SK-N-SH (cell line): ENCODE data around the gene LRRC8C. TPM values are rescaled to one million over a fixed set of nuclear protein-coding genes. Genes with fewer than 3 reads are reported as not detected.

Experiments used
- CTCF ChIA-PET: fragments of 300-600, 350-600 bp; formaldehyde crosslinking; extraction: SDS; loops from one replicate; lab custom pipeline; 2021; lab: Yijun Ruan, JAX
- POLR2A ChIA-PET: fragments of 350-600 bp; sonication (Branson Sonifier 250); formaldehyde crosslinking; extraction: SDS; loops from one replicate; lab custom pipeline; 2020; ENCODE audit warnings: antibody characterized with exemption, inconsistent platforms; lab: Yijun Ruan, JAX
- DNase-seq: peaks from one replicate; pipeline ENCODE4 v3.0.0; 2012
- H2AFZ ChIP-seq: fragments of 200-600 bp; sonication (generic); 2 replicates; pipeline ENCODE4 v1.8.1; 2016; ENCODE audit warnings: antibody characterized with exemption, mild to moderate bottlenecking, low read depth
- H3F3A ChIP-seq: fragments of 200-600 bp; sonication (generic); replicated peaks from 2 replicates; pipeline ENCODE3; 2016; ENCODE audit warnings: antibody characterized with exemption, mild to moderate bottlenecking; ENCODE audit not compliant: insufficient read depth
- H3K27ac ChIP-seq, 2 experiments: fragments of 200-500 bp in 1 of 2; fragments of 200-600 bp in 1 of 2; sonication (Bioruptor generic) in 1 of 2; sonication (generic), shearing (Covaris generic) in 1 of 2; 2 replicates each; pipeline versions ENCODE4 v1.5.1 to v1.6.1; 2014 to 2016; ENCODE audit warnings: low read depth in 2 of 2, inconsistent platforms in 1 of 2, low read length in 1 of 2, mild to moderate bottlenecking in 1 of 2, mixed read lengths in 1 of 2
- H3K27me3 ChIP-seq: fragments of 200-600 bp; sonication (generic), shearing (Covaris generic); 2 replicates; pipeline ENCODE4 v1.6.1; 2016; ENCODE audit warnings: mixed run types; ENCODE audit not compliant: insufficient read depth
- H3K36me3 ChIP-seq, 2 experiments: fragments of 200-500 bp in 1 of 2; fragments of 200-600 bp in 1 of 2; sonication (Bioruptor generic) in 1 of 2; sonication (generic) in 1 of 2; replicated peaks in 1 of 2; 2 replicates each; pipeline versions ENCODE3 to v1.5.1; 2014 to 2016; ENCODE audit warnings: low read length in 1 of 2, mild to moderate bottlenecking in 1 of 2; ENCODE audit not compliant: insufficient read depth in 2 of 2, control insufficient read depth in 1 of 2
- H3K4me1 ChIP-seq, 2 experiments: fragments of 200-500 bp in 1 of 2; fragments of 200-600 bp in 1 of 2; sonication (Bioruptor generic) in 1 of 2; sonication (generic), shearing (Covaris generic) in 1 of 2; 2 replicates each; pipeline versions ENCODE4 v1.5.1 to v1.6.1; 2014 to 2016; ENCODE audit warnings: low read depth in 1 of 2, low read length in 1 of 2, mixed run types in 1 of 2; ENCODE audit not compliant: insufficient read depth in 2 of 2, control insufficient read depth in 1 of 2
- H3K4me2 ChIP-seq: fragments of 200-600 bp; sonication (generic), shearing (Covaris generic); 2 replicates; pipeline ENCODE4 v1.6.1; 2017; ENCODE audit warnings: mixed run types
- H3K4me3 ChIP-seq, 2 experiments: fragments of 200-500 bp in 1 of 2; fragments of 200-600 bp in 1 of 2; sonication (Bioruptor generic) in 1 of 2; sonication (generic), shearing (Covaris generic) in 1 of 2; 2 replicates each; pipeline versions ENCODE4 v1.5.1 to v1.8.1; 2014 to 2016; ENCODE audit warnings: low read depth in 2 of 2, inconsistent platforms in 1 of 2, low read length in 1 of 2, mild to moderate bottlenecking in 1 of 2, mixed read lengths in 1 of 2, moderate library complexity in 1 of 2
- H3K79me2 ChIP-seq: fragments of 200-600 bp; sonication (generic); 2 replicates; pipeline ENCODE4 v1.8.1; 2017; ENCODE audit warnings: mild to moderate bottlenecking; ENCODE audit not compliant: insufficient read depth
- H3K9ac ChIP-seq: fragments of 200-600 bp; sonication (generic); 2 replicates; pipeline ENCODE4 v1.6.1; 2017; ENCODE audit warnings: mixed run types
- H3K9me2 ChIP-seq: fragments of 200-600 bp; sonication (generic); 2 replicates; pipeline ENCODE4 v1.6.1; 2017; ENCODE audit warnings: mixed run types
- H3K9me3 ChIP-seq: fragments of 200-600 bp; sonication (generic); 2 replicates; pipeline ENCODE4 v1.6.1; 2017; ENCODE audit warnings: mixed run types, mild to moderate bottlenecking, moderate library complexity
- H4K20me1 ChIP-seq: fragments of 200-600 bp; sonication (generic); 2 replicates; pipeline ENCODE4 v1.6.1; 2017; ENCODE audit warnings: mild to moderate bottlenecking, mixed run types; ENCODE audit not compliant: insufficient read depth
- CHD2 ChIP-seq: fragments of 150-350 bp; IDR thresholded peaks from 2 replicates; pipeline ENCODE4 v1.6.1; 2018; ENCODE audit warnings: low read length; ENCODE audit not compliant: partially characterized antibody
- ELF1 ChIP-seq: IDR thresholded peaks from 2 replicates; pipeline ENCODE4 v1.4.0; 2012
- EP300 ChIP-seq, 2 experiments: IDR thresholded peaks; 2 replicates each; pipeline versions ENCODE4 v1.4.0 to v1.6.1; 2012; ENCODE audit warnings: borderline replicate concordance in 1 of 2, low read depth in 1 of 2, low read length in 1 of 2
- FOSL2 ChIP-seq: IDR thresholded peaks from 2 replicates; pipeline ENCODE4 v1.4.0; 2012; ENCODE audit warnings: low read depth, mild to moderate bottlenecking, moderate library complexity, borderline replicate concordance
- FOXJ3 ChIP-seq: sonication (generic); formaldehyde crosslinking; IDR thresholded peaks from 2 replicates; pipeline ENCODE4 v1.5.1; 2020; ENCODE audit warnings: mild to moderate bottlenecking, missing genetic modification reagents
- FOXM1 ChIP-seq: IDR thresholded peaks from 2 replicates; pipeline ENCODE4 v1.4.0; 2012; ENCODE audit warnings: low read depth, mild to moderate bottlenecking
- GATA2 ChIP-seq: sonication (generic); formaldehyde crosslinking; IDR thresholded peaks from 2 replicates; pipeline ENCODE4 v1.5.0; 2020; ENCODE audit warnings: mild to moderate bottlenecking, missing genetic modification reagents
- JUND ChIP-seq: IDR thresholded peaks from 2 replicates; pipeline ENCODE4 v1.4.0; 2012
- MEF2A ChIP-seq: IDR thresholded peaks from 2 replicates; pipeline ENCODE4 v1.4.0; 2012; ENCODE audit warnings: low read depth, borderline replicate concordance
- MXI1 ChIP-seq: IDR thresholded peaks from 2 replicates; pipeline ENCODE4 v1.6.1; 2012; ENCODE audit warnings: mild to moderate bottlenecking, low read depth, low read length, improper control_type of control experiment
- NFIC ChIP-seq: IDR thresholded peaks from 2 replicates; pipeline ENCODE4 v1.4.0; 2012; ENCODE audit warnings: borderline replicate concordance
- NRF1 ChIP-seq: IDR thresholded peaks from 2 replicates; pipeline ENCODE4 v1.6.1; 2012; ENCODE audit warnings: low read depth, mild to moderate bottlenecking, low read length
- RAD21 ChIP-seq: IDR thresholded peaks from 2 replicates; pipeline ENCODE4 v1.6.1; 2012; ENCODE audit warnings: mild to moderate bottlenecking, low read length
- RCOR1 ChIP-seq: fragments of 150-350 bp; IDR thresholded peaks from 2 replicates; pipeline ENCODE4 v1.6.1; 2017; ENCODE audit warnings: antibody characterized with exemption, low read length
- RXRA ChIP-seq: IDR thresholded peaks from 2 replicates; pipeline ENCODE4 v1.4.0; 2012; ENCODE audit warnings: low read depth, mild to moderate bottlenecking, borderline replicate concordance
- SMC3 ChIP-seq: IDR thresholded peaks from 2 replicates; pipeline ENCODE4 v1.6.1; 2012; ENCODE audit warnings: low read depth, low read length, improper control_type of control experiment
- TAF1 ChIP-seq: IDR thresholded peaks from 2 replicates; pipeline ENCODE4 v1.6.1; 2012; ENCODE audit warnings: low read depth, mild to moderate bottlenecking, low read length, moderate library complexity, borderline replicate concordance
- TEAD4 ChIP-seq: IDR thresholded peaks from 2 replicates; pipeline ENCODE4 v1.4.0; 2012; ENCODE audit warnings: mild to moderate bottlenecking, borderline replicate concordance; ENCODE audit not compliant: insufficient read depth
- YY1 ChIP-seq: IDR thresholded peaks from 2 replicates; pipeline ENCODE4 v1.4.0; 2012; ENCODE audit warnings: low read depth, mild to moderate bottlenecking
- WGBS: methylation state at CpG from one replicate; pipeline ENCODE4 v1.1.6; 2017; ENCODE audit warnings: low lambda C conversion rate; 5-methylcytosine and 5-hydroxymethylcytosine counted together
- polyA plus RNA-seq, 3 experiments: library from polyadenylated mRNA; depleted of rRNA; stranded (reverse); fragments of >200 nt; gene quantifications; 2 replicates each; pipeline ENCODE4 v1.2.3, GENCODE V29; 2012
- TF ChIP-seq, protein P1 (sequence below): IDR thresholded peaks from 2 replicates; pipeline ENCODE4 v1.4.0; 2012; ENCODE audit warnings: low read depth
- TF ChIP-seq, protein P2 (sequence below): fragments of 200-600 bp; sonication (generic); IDR thresholded peaks from 2 replicates; pipeline ENCODE4 v1.6.1; 2017; ENCODE audit warnings: antibody characterized with exemption, mild to moderate bottlenecking, moderate library complexity
- TF ChIP-seq, protein P3 (sequence below): IDR thresholded peaks from 2 replicates; pipeline ENCODE4 v1.4.0; 2012; ENCODE audit warnings: low read depth, borderline replicate concordance
- TF ChIP-seq, protein P4 (sequence below): fragments of 150-350 bp; IDR thresholded peaks from 2 replicates; pipeline ENCODE4 v1.6.1; 2017; ENCODE audit warnings: antibody characterized with exemption, low read length, low read depth, borderline replicate concordance
- TF ChIP-seq, protein P5 (sequence below): IDR thresholded peaks from 2 replicates; pipeline ENCODE4; 2012
- TF ChIP-seq, protein P6 (sequence below): IDR thresholded peaks from 2 replicates; pipeline ENCODE4 v1.6.1; 2012; ENCODE audit warnings: mild to moderate bottlenecking, low read depth, low read length, moderate library complexity

LRRC8C gene
- polyA plus RNA-seq, 1 of the 3 experiments (the other 2 are of a cell fraction) = 4.2 TPM

DNA sequence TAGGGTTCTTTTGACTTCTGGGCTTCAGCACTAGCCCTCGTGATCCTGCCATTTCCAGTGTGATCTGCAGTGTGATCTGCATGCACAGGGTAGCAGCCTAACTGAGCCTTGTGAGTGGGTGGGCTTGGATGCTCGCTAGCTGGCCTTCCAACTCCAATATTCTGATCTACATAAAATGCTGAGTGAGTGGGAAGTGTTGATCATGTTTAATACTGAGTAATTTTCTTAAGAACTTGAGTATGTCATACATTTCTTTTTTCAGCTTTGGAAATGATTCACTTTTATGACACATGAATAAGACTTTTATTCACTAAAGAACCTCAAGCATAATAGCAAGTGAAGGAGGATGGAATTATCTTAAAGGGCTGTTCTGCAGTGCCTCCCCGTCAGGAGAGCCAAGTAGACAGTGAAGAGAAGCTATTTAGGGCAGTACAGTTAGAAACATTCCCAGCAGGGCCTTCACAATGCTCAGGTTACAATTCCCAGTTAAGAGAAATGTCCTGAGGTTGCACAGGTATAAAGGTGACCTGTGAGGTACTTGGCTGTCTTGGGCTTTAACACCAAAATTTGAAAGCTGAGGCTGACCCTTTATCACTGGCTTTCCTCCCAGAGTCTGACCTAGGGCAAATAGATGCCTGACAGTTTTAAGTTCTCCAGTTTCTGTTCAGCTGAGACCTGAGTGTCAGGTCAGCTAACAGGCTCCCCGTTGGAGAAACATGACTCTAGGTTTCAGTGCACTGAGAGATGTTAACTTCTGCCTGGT, 29.1 kb upstream of the LRRC8C start:
- no peak for DNase-seq
- H3K4me2 ChIP-seq = 0 out of 2 replicates have a peak overlapping the region, but pooled peaks have one; percentile 1
- CTCF ChIA-PET = interaction anchor here (1.0 to 5.5 kb wide), 8 partner anchors 8 to 159 kb away, joined by 3 to 43 read pairs (median 8); partner anchors contain the start of gene LRRC8C
- TF ChIP-seq CHD2 (no peak), FOSL2 (peak; percentile 69), NFIC (0 out of 2 replicates have a peak, but pooled peaks have one; percentile 11), SMC3 (no peak), YY1 (no peak), RXRA (no peak), MXI1 (no peak), EP300 (IDR thresholded peaks at IDR 0.05; ENCODE audit: borderline replicate concordance in 1 of 2, low read depth in 1 of 2, low read length in 1 of 2) (peak in 1 of 2 experiments; percentile 29; a peak in 1 of 4 replicates), MEF2A (no peak), FOXJ3 (CRISPR knock-in tag) (no peak), NRF1 (no peak), RCOR1 (no peak), JUND (0 out of 2 replicates have a peak, but pooled peaks have one; percentile 17), RAD21 (no peak), GATA2 (no peak), TAF1 (no peak), ELF1 (no peak), TEAD4 (no peak), FOXM1 (no peak)
- TF ChIP-seq, protein P1, sequence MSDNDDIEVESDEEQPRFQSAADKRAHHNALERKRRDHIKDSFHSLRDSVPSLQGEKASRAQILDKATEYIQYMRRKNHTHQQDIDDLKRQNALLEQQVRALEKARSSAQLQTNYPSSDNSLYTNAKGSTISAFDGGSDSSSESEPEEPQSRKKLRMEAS = no peak
- TF ChIP-seq, protein P2, sequence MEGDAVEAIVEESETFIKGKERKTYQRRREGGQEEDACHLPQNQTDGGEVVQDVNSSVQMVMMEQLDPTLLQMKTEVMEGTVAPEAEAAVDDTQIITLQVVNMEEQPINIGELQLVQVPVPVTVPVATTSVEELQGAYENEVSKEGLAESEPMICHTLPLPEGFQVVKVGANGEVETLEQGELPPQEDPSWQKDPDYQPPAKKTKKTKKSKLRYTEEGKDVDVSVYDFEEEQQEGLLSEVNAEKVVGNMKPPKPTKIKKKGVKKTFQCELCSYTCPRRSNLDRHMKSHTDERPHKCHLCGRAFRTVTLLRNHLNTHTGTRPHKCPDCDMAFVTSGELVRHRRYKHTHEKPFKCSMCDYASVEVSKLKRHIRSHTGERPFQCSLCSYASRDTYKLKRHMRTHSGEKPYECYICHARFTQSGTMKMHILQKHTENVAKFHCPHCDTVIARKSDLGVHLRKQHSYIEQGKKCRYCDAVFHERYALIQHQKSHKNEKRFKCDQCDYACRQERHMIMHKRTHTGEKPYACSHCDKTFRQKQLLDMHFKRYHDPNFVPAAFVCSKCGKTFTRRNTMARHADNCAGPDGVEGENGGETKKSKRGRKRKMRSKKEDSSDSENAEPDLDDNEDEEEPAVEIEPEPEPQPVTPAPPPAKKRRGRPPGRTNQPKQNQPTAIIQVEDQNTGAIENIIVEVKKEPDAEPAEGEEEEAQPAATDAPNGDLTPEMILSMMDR = no peak
- TF ChIP-seq, protein P3, sequence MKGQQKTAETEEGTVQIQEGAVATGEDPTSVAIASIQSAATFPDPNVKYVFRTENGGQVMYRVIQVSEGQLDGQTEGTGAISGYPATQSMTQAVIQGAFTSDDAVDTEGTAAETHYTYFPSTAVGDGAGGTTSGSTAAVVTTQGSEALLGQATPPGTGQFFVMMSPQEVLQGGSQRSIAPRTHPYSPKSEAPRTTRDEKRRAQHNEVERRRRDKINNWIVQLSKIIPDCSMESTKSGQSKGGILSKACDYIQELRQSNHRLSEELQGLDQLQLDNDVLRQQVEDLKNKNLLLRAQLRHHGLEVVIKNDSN = no peak
- TF ChIP-seq, protein P4, sequence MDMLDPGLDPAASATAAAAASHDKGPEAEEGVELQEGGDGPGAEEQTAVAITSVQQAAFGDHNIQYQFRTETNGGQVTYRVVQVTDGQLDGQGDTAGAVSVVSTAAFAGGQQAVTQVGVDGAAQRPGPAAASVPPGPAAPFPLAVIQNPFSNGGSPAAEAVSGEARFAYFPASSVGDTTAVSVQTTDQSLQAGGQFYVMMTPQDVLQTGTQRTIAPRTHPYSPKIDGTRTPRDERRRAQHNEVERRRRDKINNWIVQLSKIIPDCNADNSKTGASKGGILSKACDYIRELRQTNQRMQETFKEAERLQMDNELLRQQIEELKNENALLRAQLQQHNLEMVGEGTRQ = no peak
- TF ChIP-seq, protein P5, sequence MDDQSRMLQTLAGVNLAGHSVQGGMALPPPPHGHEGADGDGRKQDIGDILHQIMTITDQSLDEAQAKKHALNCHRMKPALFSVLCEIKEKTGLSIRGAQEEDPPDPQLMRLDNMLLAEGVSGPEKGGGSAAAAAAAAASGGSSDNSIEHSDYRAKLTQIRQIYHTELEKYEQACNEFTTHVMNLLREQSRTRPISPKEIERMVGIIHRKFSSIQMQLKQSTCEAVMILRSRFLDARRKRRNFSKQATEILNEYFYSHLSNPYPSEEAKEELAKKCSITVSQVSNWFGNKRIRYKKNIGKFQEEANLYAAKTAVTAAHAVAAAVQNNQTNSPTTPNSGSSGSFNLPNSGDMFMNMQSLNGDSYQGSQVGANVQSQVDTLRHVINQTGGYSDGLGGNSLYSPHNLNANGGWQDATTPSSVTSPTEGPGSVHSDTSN = peak; percentile 50
- TF ChIP-seq, protein P6, sequence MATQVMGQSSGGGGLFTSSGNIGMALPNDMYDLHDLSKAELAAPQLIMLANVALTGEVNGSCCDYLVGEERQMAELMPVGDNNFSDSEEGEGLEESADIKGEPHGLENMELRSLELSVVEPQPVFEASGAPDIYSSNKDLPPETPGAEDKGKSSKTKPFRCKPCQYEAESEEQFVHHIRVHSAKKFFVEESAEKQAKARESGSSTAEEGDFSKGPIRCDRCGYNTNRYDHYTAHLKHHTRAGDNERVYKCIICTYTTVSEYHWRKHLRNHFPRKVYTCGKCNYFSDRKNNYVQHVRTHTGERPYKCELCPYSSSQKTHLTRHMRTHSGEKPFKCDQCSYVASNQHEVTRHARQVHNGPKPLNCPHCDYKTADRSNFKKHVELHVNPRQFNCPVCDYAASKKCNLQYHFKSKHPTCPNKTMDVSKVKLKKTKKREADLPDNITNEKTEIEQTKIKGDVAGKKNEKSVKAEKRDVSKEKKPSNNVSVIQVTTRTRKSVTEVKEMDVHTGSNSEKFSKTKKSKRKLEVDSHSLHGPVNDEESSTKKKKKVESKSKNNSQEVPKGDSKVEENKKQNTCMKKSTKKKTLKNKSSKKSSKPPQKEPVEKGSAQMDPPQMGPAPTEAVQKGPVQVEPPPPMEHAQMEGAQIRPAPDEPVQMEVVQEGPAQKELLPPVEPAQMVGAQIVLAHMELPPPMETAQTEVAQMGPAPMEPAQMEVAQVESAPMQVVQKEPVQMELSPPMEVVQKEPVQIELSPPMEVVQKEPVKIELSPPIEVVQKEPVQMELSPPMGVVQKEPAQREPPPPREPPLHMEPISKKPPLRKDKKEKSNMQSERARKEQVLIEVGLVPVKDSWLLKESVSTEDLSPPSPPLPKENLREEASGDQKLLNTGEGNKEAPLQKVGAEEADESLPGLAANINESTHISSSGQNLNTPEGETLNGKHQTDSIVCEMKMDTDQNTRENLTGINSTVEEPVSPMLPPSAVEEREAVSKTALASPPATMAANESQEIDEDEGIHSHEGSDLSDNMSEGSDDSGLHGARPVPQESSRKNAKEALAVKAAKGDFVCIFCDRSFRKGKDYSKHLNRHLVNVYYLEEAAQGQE = no peak

More for the DNA sequence above, 29.1 kb upstream of the LRRC8C start:
- Histone ChIP-seq H4K20me1 (no peaks in the 10 kb centered on the region), H2AFZ (no peak overlapping the region), H3F3A (no peaks in the 10 kb centered on the region), H3K9me3 (no peaks in the 10 kb centered on the region), H3K79me2 (no peaks in the 10 kb centered on the region), H3K9me2 (no peaks in the 10 kb centered on the region), H3K27ac (peak overlapping the region in 1 of 2 experiments; percentile 10; a peak in 1 of 4 replicates), H3K36me3 (no peaks in the 10 kb centered on the region), H3K4me3 (no peak overlapping the region), H3K9ac (no peak overlapping the region), H3K27me3 (no peaks in the 10 kb centered on the region), H3K4me1 (peaks cover 3 to 20% of the 10 kb centered on the region in 2 experiments; a peak in 3 of 4 replicates)
- POLR2A ChIA-PET = interaction anchor here (0.8 kb wide), 1 partner anchor 101 kb away, joined by 3 read pairs; no protein-coding TSS in a partner anchor
- 64% methylated on average over 4 of the region's 4 CpGs for WGBS
